ENCODE measurements around the gene JAM3. TPM values are rescaled to one million over a fixed set of nuclear protein-coding genes. Genes with fewer than 3 reads are reported as not detected.

JAM3 gene
- total and polyA plus RNA-seq, 2 of the 8 experiments (the other 6 are each of a cell fraction or from before 2014, with no cell fraction given) = 19.6 to 42.8 TPM

DNA sequence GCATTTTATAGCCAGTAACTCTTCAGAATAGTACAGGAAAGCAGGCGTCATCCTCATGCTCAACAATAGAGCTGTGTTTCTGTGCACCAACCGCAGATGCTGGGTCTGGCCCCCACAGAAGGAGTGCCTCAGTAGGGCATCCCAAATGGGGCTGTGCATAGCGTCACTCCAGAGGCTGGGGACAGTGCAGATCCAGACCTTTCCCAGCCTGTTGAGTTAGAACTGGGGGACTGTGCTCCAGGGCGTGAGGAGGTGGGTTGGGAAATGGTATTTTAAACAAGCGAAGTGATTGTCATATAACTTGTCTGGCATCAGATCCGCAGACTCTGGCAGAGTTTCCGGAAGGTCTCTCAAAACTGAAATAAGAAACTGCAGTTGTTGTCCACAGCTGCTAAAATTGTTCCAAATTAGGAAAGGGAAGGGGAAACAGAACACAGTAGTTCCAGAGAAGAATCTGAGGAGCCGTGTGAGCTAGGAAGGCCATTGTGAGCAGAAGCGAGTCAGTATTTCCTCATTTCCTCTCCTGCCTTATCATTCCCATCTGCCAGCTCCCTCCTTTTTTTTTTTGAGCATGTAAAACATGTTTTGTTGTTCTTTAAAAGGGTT is 52.2 kb downstream of the JAM3 start (continued):
- TF ChIP-seq, protein P1, sequence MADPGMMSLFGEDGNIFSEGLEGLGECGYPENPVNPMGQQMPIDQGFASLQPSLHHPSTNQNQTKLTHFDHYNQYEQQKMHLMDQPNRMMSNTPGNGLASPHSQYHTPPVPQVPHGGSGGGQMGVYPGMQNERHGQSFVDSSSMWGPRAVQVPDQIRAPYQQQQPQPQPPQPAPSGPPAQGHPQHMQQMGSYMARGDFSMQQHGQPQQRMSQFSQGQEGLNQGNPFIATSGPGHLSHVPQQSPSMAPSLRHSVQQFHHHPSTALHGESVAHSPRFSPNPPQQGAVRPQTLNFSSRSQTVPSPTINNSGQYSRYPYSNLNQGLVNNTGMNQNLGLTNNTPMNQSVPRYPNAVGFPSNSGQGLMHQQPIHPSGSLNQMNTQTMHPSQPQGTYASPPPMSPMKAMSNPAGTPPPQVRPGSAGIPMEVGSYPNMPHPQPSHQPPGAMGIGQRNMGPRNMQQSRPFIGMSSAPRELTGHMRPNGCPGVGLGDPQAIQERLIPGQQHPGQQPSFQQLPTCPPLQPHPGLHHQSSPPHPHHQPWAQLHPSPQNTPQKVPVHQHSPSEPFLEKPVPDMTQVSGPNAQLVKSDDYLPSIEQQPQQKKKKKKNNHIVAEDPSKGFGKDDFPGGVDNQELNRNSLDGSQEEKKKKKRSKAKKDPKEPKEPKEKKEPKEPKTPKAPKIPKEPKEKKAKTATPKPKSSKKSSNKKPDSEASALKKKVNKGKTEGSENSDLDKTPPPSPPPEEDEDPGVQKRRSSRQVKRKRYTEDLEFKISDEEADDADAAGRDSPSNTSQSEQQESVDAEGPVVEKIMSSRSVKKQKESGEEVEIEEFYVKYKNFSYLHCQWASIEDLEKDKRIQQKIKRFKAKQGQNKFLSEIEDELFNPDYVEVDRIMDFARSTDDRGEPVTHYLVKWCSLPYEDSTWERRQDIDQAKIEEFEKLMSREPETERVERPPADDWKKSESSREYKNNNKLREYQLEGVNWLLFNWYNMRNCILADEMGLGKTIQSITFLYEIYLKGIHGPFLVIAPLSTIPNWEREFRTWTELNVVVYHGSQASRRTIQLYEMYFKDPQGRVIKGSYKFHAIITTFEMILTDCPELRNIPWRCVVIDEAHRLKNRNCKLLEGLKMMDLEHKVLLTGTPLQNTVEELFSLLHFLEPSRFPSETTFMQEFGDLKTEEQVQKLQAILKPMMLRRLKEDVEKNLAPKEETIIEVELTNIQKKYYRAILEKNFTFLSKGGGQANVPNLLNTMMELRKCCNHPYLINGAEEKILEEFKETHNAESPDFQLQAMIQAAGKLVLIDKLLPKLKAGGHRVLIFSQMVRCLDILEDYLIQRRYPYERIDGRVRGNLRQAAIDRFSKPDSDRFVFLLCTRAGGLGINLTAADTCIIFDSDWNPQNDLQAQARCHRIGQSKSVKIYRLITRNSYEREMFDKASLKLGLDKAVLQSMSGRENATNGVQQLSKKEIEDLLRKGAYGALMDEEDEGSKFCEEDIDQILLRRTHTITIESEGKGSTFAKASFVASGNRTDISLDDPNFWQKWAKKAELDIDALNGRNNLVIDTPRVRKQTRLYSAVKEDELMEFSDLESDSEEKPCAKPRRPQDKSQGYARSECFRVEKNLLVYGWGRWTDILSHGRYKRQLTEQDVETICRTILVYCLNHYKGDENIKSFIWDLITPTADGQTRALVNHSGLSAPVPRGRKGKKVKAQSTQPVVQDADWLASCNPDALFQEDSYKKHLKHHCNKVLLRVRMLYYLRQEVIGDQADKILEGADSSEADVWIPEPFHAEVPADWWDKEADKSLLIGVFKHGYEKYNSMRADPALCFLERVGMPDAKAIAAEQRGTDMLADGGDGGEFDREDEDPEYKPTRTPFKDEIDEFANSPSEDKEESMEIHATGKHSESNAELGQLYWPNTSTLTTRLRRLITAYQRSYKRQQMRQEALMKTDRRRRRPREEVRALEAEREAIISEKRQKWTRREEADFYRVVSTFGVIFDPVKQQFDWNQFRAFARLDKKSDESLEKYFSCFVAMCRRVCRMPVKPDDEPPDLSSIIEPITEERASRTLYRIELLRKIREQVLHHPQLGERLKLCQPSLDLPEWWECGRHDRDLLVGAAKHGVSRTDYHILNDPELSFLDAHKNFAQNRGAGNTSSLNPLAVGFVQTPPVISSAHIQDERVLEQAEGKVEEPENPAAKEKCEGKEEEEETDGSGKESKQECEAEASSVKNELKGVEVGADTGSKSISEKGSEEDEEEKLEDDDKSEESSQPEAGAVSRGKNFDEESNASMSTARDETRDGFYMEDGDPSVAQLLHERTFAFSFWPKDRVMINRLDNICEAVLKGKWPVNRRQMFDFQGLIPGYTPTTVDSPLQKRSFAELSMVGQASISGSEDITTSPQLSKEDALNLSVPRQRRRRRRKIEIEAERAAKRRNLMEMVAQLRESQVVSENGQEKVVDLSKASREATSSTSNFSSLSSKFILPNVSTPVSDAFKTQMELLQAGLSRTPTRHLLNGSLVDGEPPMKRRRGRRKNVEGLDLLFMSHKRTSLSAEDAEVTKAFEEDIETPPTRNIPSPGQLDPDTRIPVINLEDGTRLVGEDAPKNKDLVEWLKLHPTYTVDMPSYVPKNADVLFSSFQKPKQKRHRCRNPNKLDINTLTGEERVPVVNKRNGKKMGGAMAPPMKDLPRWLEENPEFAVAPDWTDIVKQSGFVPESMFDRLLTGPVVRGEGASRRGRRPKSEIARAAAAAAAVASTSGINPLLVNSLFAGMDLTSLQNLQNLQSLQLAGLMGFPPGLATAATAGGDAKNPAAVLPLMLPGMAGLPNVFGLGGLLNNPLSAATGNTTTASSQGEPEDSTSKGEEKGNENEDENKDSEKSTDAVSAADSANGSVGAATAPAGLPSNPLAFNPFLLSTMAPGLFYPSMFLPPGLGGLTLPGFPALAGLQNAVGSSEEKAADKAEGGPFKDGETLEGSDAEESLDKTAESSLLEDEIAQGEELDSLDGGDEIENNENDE (IDR thresholded peaks at IDR 0.05; ENCODE audit: insufficient replicate concordance, low read length) = no peak
- TF ChIP-seq GTF2F1 (IDR thresholded peaks at IDR 0.05; ENCODE audit: borderline replicate concordance, low read depth, low read length) = no peak
- TF ChIP-seq CBX5 (IDR thresholded peaks at IDR 0.05; ENCODE audit: low read depth, low read length) = no peak

Measured in H1 (cell line).